Measurements from ENCODE around the gene RPRD1B.

DNA sequence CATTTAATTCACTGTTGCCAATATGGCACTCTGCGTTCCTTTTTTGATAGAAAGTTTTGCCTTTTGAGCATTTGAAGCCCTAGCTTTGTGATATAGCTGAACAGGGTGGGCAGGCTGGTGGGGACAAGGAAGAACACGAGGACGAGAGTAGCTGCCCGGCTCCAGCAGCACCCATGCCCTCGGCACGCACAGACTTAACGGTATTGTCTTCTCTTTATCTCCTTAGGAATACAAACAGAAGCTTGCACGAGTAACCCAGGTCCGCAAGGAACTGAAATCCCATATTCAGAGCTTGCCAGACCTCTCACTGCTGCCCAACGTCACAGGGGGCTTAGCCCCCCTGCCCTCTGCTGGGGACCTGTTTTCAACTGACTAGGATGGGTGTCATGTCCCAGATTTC lies 56.0 kb downstream of the RPRD1B start:
- TF ChIP-seq, protein P1, sequence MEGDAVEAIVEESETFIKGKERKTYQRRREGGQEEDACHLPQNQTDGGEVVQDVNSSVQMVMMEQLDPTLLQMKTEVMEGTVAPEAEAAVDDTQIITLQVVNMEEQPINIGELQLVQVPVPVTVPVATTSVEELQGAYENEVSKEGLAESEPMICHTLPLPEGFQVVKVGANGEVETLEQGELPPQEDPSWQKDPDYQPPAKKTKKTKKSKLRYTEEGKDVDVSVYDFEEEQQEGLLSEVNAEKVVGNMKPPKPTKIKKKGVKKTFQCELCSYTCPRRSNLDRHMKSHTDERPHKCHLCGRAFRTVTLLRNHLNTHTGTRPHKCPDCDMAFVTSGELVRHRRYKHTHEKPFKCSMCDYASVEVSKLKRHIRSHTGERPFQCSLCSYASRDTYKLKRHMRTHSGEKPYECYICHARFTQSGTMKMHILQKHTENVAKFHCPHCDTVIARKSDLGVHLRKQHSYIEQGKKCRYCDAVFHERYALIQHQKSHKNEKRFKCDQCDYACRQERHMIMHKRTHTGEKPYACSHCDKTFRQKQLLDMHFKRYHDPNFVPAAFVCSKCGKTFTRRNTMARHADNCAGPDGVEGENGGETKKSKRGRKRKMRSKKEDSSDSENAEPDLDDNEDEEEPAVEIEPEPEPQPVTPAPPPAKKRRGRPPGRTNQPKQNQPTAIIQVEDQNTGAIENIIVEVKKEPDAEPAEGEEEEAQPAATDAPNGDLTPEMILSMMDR (IDR thresholded peaks at IDR 0.05; ENCODE audit: borderline replicate concordance, extremely low read depth, low read length, poor library complexity, severe bottlenecking) = no peak
- TF ChIP-seq EZH2 (IDR thresholded peaks at IDR 0.05; ENCODE audit: borderline replicate concordance, low read depth, low read length, severe bottlenecking) = no peak

All from DND-41 (cell line).